Measurements from ENCODE around the gene EFNB3. TPM values are rescaled to one million over a fixed set of nuclear protein-coding genes. Genes with fewer than 3 reads are reported as not detected.
A peak's percentile ranks its signal among the peaks of the same experiment; 100 is the strongest.

EFNB3 gene
- total RNA-seq, 2 donors from 2014 or later = 0.42 to 0.82 TPM

DNA sequence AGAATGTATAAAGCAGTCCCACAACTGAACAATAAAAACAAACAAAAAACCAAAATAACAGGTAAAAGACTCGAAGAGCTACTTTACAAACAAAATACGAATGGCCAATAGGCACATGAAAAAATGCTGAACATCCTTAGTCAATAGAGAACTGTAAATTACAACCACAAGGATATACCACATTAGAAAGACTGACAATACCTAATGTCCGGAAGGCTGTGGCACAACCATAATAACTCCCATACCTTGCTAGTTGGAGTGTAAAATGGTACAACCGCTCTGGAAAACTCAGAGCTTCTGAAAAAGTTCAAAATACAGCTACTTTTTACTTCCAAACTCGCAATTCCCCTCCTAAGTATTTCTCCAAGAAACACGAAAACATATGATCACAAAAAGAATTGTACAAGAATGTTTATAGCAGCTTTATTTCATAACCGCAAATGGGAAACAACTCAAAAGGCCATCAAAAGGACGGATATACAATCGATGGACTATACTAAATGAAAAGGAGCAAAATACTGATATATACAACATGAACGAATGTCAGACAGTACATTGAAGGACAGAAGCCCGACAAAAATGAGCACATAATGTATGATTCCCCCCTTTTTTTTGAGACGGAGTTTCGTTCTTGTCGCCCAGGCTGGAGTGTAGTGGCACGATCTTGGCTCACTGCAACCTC, 20.0 kb upstream of the EFNB3 start:
- H3K4me1 ChIP-seq = peaks cover 11% of the 10 kb centered on the region
- no peaks in the 10 kb centered on the region for H3K27me3 ChIP-seq

GRCh38 chr17:7685533-7686221, 19.3 kb upstream of the EFNB3 start:
- peak overlapping the region; percentile 76 for H3K4me3 ChIP-seq
- TF ChIP-seq, protein P1, sequence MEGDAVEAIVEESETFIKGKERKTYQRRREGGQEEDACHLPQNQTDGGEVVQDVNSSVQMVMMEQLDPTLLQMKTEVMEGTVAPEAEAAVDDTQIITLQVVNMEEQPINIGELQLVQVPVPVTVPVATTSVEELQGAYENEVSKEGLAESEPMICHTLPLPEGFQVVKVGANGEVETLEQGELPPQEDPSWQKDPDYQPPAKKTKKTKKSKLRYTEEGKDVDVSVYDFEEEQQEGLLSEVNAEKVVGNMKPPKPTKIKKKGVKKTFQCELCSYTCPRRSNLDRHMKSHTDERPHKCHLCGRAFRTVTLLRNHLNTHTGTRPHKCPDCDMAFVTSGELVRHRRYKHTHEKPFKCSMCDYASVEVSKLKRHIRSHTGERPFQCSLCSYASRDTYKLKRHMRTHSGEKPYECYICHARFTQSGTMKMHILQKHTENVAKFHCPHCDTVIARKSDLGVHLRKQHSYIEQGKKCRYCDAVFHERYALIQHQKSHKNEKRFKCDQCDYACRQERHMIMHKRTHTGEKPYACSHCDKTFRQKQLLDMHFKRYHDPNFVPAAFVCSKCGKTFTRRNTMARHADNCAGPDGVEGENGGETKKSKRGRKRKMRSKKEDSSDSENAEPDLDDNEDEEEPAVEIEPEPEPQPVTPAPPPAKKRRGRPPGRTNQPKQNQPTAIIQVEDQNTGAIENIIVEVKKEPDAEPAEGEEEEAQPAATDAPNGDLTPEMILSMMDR (IDR thresholded peaks at IDR 0.05) = no peak
- no peaks in the 10 kb centered on the region for H3K36me3 ChIP-seq
- no peaks in the 10 kb centered on the region for H3K9me3 ChIP-seq
- no peaks in the 10 kb centered on the region for H3K27me3 ChIP-seq
- peak overlapping the region; percentile 97 for H3K27ac ChIP-seq
- intact Hi-C loops (cut with DNase I) = loop anchor here (5.0 kb wide), 1 partner anchor 53 kb away; the partner anchor contains the start of gene SHBG
- DNase-seq = peak; percentile 96
- H3K9ac ChIP-seq (ENCODE audit: low read depth in 2 of 2, low read length in 2 of 2) = peak overlapping the region; percentile 71 to 100
- peaks cover 11% of the 10 kb centered on the region for H3K4me1 ChIP-seq

More for the DNA sequence above, 20.0 kb upstream of the EFNB3 start:
- Histone ChIP-seq H3K4me3 (peak overlapping the region; percentile 76), H3K27ac (peak overlapping the region; percentile 97), H3K9ac (ENCODE audit: low read depth in 2 of 2, low read length in 2 of 2) (peak overlapping the region; percentile 71 to 100), H3K36me3 (no peaks in the 10 kb centered on the region), H3K9me3 (no peaks in the 10 kb centered on the region)
- intact Hi-C loops (cut with DNase I) = loop anchor here (5.0 kb wide), 1 partner anchor 53 kb away; the partner anchor contains the start of gene SHBG
- no peak for DNase-seq
- TF ChIP-seq, protein P1 (IDR thresholded peaks at IDR 0.05) = no peak

DNA sequence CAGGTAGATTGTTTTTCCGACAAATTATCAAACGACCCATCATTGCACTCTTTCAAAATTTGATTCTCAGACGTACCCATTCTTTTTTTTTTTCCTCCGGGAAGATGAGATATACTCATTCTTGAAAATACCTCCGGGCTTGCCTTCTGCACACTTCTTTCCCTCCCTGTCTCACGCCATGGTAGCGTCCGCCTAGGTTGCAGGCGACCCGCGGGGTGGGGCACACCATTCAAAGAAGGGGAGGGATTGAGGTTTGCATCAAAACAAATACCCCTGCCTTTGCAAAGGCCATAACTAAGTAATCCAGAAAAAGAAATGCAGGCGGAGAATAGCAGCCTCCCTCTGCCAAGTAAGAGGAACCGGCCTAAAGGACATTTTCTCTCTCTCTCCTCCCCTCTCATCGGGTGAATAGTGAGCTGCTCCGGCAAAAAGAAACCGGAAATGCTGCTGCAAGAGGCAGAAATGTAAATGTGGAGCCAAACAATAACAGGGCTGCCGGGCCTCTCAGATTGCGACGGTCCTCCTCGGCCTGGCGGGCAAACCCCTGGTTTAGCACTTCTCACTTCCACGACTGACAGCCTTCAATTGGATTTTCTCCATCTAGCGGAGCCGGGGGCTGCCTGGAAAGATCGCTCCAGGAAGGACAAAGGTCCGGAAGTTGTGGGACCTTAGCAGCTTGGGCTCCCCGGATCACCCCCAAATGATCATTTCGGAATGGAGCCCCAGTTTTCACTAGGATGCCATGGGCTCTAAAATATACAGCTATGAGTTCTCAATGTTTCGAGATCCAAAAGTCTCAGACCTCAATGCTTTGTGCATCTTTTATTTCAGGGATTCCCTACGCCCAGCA, 18.6 kb upstream of the EFNB3 start:
- Histone ChIP-seq H3K27ac (peak overlapping the region; percentile 97), H3K9ac (ENCODE audit: low read depth in 2 of 2, low read length in 2 of 2) (peak overlapping the region; percentile 80 to 100)

GRCh38 chr17:7687072-7687907, 17.7 kb upstream of the EFNB3 start, which contains the start of gene TP53:
TSS of gene TP53 (minus strand) at chr17:7687490. CDS start at chr17:7676594, 10,896 bp downstream.
- Histone ChIP-seq H3K4me3 (peak within 1 kb of the TSS; percentile 76), H3K4me1 (peaks cover 11% of the 10 kb centered on the region), H3K36me3 (no peaks in the 10 kb centered on the region), H3K9me3 (no peaks in the 10 kb centered on the region), H3K27me3 (no peaks in the 10 kb centered on the region), H3K9ac (ENCODE audit: low read depth in 2 of 2, low read length in 2 of 2) (peak within 1 kb of the TSS; percentile 82 to 100), H3K27ac (peak within 1 kb of the TSS; percentile 97)
- TF ChIP-seq, protein P1 (IDR thresholded peaks at IDR 0.05) = no peak
- intact Hi-C loops (cut with DNase I) = loop anchor here (5.0 kb wide), 1 partner anchor 55 kb away; the partner anchor contains the start of gene SHBG
- DNase-seq = peak; percentile 95

More for the DNA sequence above, 18.6 kb upstream of the EFNB3 start:
- DNase-seq = peak; percentile 85
- H3K4me3 ChIP-seq = peak overlapping the region; percentile 76
- TF ChIP-seq, protein P1 (IDR thresholded peaks at IDR 0.05) = no peak
- no peaks in the 10 kb centered on the region for H3K27me3 ChIP-seq
- intact Hi-C loops (cut with DNase I) = loop anchor here (5.0 kb wide), 1 partner anchor 54 kb away; the partner anchor contains the start of gene SHBG
- H3K4me1 ChIP-seq = peaks cover 11% of the 10 kb centered on the region
- no peaks in the 10 kb centered on the region for H3K36me3 ChIP-seq
- no peaks in the 10 kb centered on the region for H3K9me3 ChIP-seq

Measured in colonic mucosa (tissue), 4 donors.